ENCODE results near the gene ASPHD2. TPM values are rescaled to one million over a fixed set of nuclear protein-coding genes. Genes with fewer than 3 reads are reported as not detected.

ASPHD2 gene, protein sequence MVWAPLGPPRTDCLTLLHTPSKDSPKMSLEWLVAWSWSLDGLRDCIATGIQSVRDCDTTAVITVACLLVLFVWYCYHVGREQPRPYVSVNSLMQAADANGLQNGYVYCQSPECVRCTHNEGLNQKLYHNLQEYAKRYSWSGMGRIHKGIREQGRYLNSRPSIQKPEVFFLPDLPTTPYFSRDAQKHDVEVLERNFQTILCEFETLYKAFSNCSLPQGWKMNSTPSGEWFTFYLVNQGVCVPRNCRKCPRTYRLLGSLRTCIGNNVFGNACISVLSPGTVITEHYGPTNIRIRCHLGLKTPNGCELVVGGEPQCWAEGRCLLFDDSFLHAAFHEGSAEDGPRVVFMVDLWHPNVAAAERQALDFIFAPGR
- polyA plus RNA-seq (2013, experiment 1 of 2): 6.9 TPM
- 9.3 TPM for polyA plus RNA-seq (2013, experiment 2 of 2)

DNA sequence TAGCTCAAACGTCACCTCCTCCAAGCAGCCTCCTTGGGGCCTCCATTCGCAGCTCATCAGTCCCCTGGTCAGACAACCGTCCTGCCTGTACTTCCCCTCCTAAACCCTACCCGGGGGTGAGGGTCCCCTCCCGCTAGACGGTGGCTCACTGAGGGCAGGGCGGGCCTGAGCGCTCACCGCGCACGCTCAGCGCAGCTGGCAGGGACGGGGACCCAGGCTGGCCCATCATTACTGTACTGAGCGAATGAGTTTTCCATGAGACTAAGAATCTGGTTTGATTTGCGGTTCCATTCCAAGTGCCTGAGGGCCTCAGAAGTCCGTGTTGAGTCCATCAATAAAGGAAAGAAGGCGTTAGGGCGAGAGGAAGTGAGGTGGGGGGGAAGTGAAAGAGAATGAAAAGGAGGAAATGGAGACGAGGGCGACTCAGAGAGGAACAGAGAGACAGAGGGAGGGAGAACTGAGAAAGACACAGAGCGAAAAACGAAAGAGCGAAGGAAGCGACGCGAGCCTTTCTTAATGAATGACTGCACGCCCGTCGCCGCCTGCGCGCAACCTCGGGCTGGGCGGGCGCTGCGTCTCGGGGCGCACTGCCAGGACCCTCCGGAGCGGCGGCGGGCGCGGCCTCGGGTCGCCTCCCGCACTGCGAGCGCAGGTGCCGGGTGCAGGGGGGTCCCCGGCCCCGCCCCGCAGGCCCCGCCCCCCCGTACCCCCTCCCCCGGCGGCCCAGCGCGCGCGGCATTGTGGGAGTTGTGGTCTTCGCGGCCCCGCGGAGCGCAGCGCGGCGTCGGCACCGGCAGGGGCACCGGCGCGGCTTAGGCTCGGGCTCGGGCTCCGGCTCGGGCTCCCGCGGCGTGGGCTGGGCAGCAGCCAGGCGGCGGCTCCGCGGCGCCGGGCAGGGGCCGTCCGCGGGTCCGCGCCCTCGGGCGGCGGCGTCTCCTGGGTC, at the start of gene ASPHD2:
ASPHD2 (plus strand) TSS at position 746 of the 943 bp plus-strand sequence. CDS start 4,356 bp downstream, outside the sequence.
- 1% methylated on average over 93 of the region's 96 CpGs for WGBS
- H3K4me1 ChIP-seq (ENCODE audit: insufficient read depth, low read length): peaks cover 12% of the 10 kb centered on the region; the same call in 1 of the 2 replicates
- 0 out of 2 replicates have a peak, but pooled peaks cover 2% of the 10 kb centered on the region for H3K36me3 ChIP-seq (ENCODE audit: insufficient read depth, low read length)
- H3K27me3 ChIP-seq (ENCODE audit: insufficient read depth, low read length): peaks cover 22% of the 10 kb centered on the region
- peak within 1 kb of the TSS; percentile 72 for H3K4me3 ChIP-seq (ENCODE audit: low read length)
- no peak within 1 kb of the TSS for H3K27ac ChIP-seq (ENCODE audit: low read depth, low read length)
- peak within 1 kb of the TSS; percentile 58 for H3K9ac ChIP-seq (ENCODE audit: low read depth, low read length)
- H3K9me3 ChIP-seq (ENCODE audit: insufficient read depth, low read depth, low read length): no peaks in the 10 kb centered on the region

DNA sequence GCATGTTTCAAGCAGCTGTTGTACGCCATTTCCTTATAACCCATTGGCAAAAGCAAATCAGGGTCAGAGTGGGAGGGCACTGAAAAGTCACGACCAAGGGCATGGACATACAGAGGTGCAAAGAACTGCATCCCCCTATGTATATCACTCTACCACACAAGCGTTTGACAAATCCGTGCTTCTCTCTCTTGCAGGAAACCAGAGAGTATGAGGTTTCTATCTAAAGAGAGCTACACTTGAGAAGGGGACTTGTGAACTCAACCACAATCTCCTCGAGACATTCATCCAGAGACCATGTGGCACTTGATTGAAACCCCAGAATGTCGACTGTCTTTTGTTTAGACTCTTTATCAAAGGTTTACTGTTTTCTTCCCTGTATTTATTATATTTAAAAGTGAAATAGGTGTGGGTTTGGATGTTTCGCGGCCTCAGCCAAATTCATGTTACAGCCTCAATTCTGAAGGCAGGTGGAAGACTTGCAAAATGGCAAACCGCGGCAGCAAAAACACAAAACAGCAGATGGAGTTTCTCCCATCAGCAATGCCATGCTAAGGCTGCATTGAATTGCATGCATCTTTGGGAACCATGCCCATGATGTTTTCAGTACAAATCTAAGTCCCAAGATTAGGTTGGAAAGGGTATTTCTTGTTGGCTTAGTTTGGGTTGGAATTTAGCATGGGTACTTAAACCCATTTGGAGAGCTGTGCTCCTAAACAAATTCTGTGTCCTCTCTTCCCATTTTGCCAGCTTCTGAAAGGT, 48.8 kb upstream of the ASPHD2 start:
- H3K36me3 ChIP-seq (ENCODE audit: insufficient read depth, low read length): no peaks in the 10 kb centered on the region
- WGBS: 97% methylated on average over 10 of the region's 10 CpGs
- H3K9me3 ChIP-seq (ENCODE audit: insufficient read depth, low read depth, low read length): no peaks in the 10 kb centered on the region; the same call in 1 of the 2 replicates
- no peak overlapping the region for H3K9ac ChIP-seq (ENCODE audit: low read depth, low read length)
- no peaks in the 10 kb centered on the region for H3K4me1 ChIP-seq (ENCODE audit: insufficient read depth, low read length)
- no peak overlapping the region for H3K4me3 ChIP-seq (ENCODE audit: low read length)
- no peak overlapping the region for H3K27ac ChIP-seq (ENCODE audit: low read depth, low read length)
- H3K27me3 ChIP-seq (ENCODE audit: insufficient read depth, low read length): no peaks in the 10 kb centered on the region

DNA sequence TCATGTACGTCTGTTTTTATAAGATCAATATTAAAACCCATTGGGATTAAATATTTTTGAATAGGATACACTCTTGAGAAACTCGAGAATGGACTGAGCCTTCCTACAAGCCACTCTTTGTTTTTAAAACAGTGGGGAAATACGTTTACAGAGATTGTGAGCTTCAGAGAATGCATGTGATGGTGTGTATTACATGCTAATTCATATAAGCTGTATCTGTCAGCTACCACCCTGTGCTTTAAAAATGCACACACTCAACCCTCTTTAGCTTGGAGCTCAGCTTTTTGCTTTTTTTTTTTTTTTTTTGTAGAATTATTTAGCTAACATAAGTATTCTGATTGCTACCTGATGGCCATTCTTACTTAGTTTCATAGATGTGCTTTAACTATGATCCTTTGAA, 46.3 kb upstream of the ASPHD2 start:
- Histone ChIP-seq H3K9me3 (ENCODE audit: insufficient read depth, low read depth, low read length) (no peaks in the 10 kb centered on the region; the same call in 1 of the 2 replicates), H3K4me3 (ENCODE audit: low read length) (no peak overlapping the region), H3K27ac (ENCODE audit: low read depth, low read length) (no peak overlapping the region), H3K9ac (ENCODE audit: low read depth, low read length) (no peak overlapping the region), H3K36me3 (ENCODE audit: insufficient read depth, low read length) (no peaks in the 10 kb centered on the region), H3K27me3 (ENCODE audit: insufficient read depth, low read length) (no peaks in the 10 kb centered on the region), H3K4me1 (ENCODE audit: insufficient read depth, low read length) (no peaks in the 10 kb centered on the region)
- 100% methylated on average over 2 of the region's 3 CpGs for WGBS

DNA sequence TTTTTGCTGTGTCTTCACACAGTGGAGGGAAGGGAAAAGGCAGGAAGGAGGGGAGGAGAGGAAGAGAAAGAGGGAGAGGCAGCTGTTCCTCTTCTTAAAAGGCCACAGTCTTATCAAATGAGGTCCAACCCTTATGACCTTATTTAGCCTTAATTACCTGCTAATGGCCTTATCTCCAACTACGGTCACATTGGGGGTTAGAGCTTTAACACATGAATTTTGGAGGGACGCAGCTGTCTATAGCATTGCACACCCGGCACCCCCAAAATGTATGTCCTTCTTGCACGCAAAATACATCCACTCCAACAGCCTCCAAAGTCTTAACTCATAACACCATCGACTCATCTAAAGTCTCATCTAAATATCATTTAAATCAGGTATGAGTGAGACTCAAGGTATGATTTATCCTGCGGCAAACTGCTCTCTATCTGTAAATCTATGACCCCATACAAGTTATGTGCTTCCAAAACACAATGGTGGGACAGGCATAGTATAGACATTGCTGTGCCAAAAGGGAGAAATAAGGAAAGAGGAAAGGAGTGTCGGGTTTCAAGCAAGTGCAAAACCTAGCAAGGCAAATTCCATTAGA, 45.0 kb upstream of the ASPHD2 start:
- 82% methylated on average over 6 of the region's 7 CpGs for WGBS
- H3K4me3 ChIP-seq (ENCODE audit: low read length): no peak overlapping the region
- no peaks in the 10 kb centered on the region for H3K36me3 ChIP-seq (ENCODE audit: insufficient read depth, low read length)
- no peaks in the 10 kb centered on the region for H3K27me3 ChIP-seq (ENCODE audit: insufficient read depth, low read length)
- no peaks in the 10 kb centered on the region for H3K9me3 ChIP-seq (ENCODE audit: insufficient read depth, low read depth, low read length)
- H3K9ac ChIP-seq (ENCODE audit: low read depth, low read length): no peak overlapping the region
- H3K4me1 ChIP-seq (ENCODE audit: insufficient read depth, low read length): no peaks in the 10 kb centered on the region
- no peak overlapping the region for H3K27ac ChIP-seq (ENCODE audit: low read depth, low read length)

DNA sequence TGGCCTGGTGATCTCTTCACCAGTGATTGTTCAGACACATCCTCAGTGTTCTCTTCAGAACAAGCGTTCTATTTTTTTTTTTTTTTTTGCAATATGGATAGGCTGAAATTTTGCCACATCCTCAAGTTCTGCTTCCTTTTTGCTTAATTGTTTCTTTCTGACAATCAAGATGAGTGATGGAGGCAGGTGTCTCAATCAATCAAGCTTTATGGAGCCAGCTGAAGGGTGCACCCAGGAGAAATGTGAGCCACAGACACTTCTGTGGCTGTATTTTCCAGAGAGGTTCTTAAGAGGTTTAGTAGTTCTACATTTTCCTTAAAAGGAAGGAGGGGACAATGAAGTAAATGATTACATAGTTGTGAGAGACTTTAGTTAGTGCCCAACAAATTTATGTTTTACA, 43.9 kb upstream of the ASPHD2 start:
- no peaks in the 10 kb centered on the region for H3K36me3 ChIP-seq (ENCODE audit: insufficient read depth, low read length)
- no peaks in the 10 kb centered on the region for H3K27me3 ChIP-seq (ENCODE audit: insufficient read depth, low read length)
- H3K4me3 ChIP-seq (ENCODE audit: low read length): no peak overlapping the region
- no peaks in the 10 kb centered on the region for H3K9me3 ChIP-seq (ENCODE audit: insufficient read depth, low read depth, low read length)
- no peaks in the 10 kb centered on the region for H3K4me1 ChIP-seq (ENCODE audit: insufficient read depth, low read length)
- no peak overlapping the region for H3K27ac ChIP-seq (ENCODE audit: low read depth, low read length)
- H3K9ac ChIP-seq (ENCODE audit: low read depth, low read length): no peak overlapping the region
- no CpG with 5 or more reads among the region's 1 CpG for WGBS

DNA sequence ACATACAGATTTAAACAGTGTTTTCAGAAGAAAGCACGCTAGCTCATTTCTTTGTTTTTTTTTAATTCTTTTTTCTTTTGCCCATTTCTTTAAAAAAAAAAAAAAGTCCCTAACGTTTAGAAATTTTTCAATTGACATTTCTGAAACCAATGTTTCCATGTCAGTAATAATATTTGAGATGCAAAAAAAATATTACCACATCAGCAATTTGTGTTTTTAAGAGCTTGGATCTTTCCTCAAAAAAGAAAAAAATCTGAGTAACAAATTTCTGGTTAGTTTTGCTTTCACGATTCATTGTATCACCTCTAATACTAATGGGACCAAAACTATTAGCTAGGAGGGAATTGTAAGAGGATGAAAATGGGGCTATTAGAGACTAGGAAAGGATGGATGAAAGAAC, 39.9 kb upstream of the ASPHD2 start:
- 100% methylated on average over 1 of the region's 3 CpGs for WGBS
- Histone ChIP-seq H3K4me3 (ENCODE audit: low read length) (no peak overlapping the region), H3K36me3 (ENCODE audit: insufficient read depth, low read length) (no peaks in the 10 kb centered on the region), H3K9me3 (ENCODE audit: insufficient read depth, low read depth, low read length) (no peaks in the 10 kb centered on the region), H3K4me1 (ENCODE audit: insufficient read depth, low read length) (no peaks in the 10 kb centered on the region), H3K27ac (ENCODE audit: low read depth, low read length) (no peak overlapping the region), H3K27me3 (ENCODE audit: insufficient read depth, low read length) (no peaks in the 10 kb centered on the region), H3K9ac (ENCODE audit: low read depth, low read length) (no peak overlapping the region)

DNA sequence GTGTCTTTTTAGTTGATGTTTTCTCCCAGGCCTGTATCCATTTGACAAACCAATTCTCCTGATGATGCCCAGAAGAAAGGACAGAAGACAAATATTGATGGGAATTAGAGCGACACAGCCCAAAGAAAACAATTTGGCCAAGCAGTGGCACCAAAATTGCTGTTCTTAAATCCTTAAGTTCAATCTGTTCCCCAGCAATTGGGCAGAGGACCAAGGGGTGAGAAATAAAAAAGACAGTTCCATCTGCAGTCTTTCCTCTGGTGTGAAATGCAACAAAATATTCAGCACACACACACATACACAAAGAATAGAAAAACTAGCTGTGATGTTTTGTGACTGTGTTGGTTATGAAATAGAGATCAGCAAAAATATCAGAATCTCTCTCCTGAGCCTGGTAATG, 38.0 kb upstream of the ASPHD2 start:
- no peaks in the 10 kb centered on the region for H3K9me3 ChIP-seq (ENCODE audit: insufficient read depth, low read depth, low read length)
- H3K27me3 ChIP-seq (ENCODE audit: insufficient read depth, low read length): no peaks in the 10 kb centered on the region
- no peaks in the 10 kb centered on the region for H3K36me3 ChIP-seq (ENCODE audit: insufficient read depth, low read length)
- H3K4me1 ChIP-seq (ENCODE audit: insufficient read depth, low read length): peaks cover 11% of the 10 kb centered on the region
- H3K27ac ChIP-seq (ENCODE audit: low read depth, low read length): no peak overlapping the region
- H3K9ac ChIP-seq (ENCODE audit: low read depth, low read length): no peak overlapping the region
- 96% methylated on average over 1 of the region's 1 CpG for WGBS
- H3K4me3 ChIP-seq (ENCODE audit: low read length): no peak overlapping the region

DNA sequence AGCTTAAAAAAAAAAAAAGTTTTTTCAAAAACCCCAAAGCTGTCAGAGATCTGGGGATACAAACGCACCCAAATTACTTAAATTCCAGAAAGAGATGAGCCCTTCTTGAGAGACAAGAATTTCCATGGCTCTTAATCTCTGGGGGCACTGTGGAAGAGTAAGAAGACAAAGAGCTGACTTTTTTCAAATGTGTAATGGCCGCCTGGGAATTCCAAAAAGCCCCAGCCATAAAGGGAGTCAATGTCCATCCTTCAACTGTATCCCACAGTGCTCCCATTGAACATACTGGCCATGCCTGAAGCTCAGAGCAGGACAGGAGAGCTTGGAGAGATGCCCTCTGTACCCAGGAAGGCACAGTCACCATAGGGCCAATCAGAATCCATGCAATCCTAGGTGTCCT, 37.4 kb upstream of the ASPHD2 start:
- peaks cover 15% of the 10 kb centered on the region for H3K4me1 ChIP-seq (ENCODE audit: insufficient read depth, low read length)
- no peaks in the 10 kb centered on the region for H3K9me3 ChIP-seq (ENCODE audit: insufficient read depth, low read depth, low read length)
- no peaks in the 10 kb centered on the region for H3K36me3 ChIP-seq (ENCODE audit: insufficient read depth, low read length)
- 81% methylated on average over 2 of the region's 2 CpGs for WGBS
- no peaks in the 10 kb centered on the region for H3K27me3 ChIP-seq (ENCODE audit: insufficient read depth, low read length)
- no peak overlapping the region for H3K9ac ChIP-seq (ENCODE audit: low read depth, low read length)
- H3K27ac ChIP-seq (ENCODE audit: low read depth, low read length): no peak overlapping the region
- H3K4me3 ChIP-seq (ENCODE audit: low read length): no peak overlapping the region

DNA sequence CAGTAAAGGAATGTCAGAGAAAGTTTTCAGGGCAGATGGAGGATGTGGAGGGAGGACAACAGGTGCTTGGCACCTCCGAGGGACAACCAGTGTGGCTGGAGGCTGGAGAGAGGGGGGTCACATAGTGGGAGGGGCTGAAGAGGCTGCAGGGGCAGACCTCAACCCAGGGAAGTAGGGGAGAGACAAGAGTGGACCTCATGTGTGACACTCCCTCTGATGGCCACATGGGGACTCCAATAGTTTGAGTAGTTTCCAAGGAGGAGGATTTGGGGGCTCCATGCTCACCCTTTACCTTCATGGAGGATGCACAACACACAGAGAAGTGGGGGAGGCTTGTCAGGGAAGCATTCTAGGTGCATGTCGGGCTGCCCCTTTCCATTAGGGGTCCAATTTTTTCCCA, 35.1 kb upstream of the ASPHD2 start:
- H3K4me1 ChIP-seq (ENCODE audit: insufficient read depth, low read length): peaks cover 15% of the 10 kb centered on the region
- H3K4me3 ChIP-seq (ENCODE audit: low read length): no peak overlapping the region
- H3K27ac ChIP-seq (ENCODE audit: low read depth, low read length): peak overlapping the region; percentile 65; the same call in 1 of the 2 replicates
- WGBS: 63% methylated on average over 2 of the region's 2 CpGs
- no peaks in the 10 kb centered on the region for H3K9me3 ChIP-seq (ENCODE audit: insufficient read depth, low read depth, low read length)
- no peaks in the 10 kb centered on the region for H3K36me3 ChIP-seq (ENCODE audit: insufficient read depth, low read length)
- H3K27me3 ChIP-seq (ENCODE audit: insufficient read depth, low read length): no peaks in the 10 kb centered on the region
- H3K9ac ChIP-seq (ENCODE audit: low read depth, low read length): no peak overlapping the region

DNA sequence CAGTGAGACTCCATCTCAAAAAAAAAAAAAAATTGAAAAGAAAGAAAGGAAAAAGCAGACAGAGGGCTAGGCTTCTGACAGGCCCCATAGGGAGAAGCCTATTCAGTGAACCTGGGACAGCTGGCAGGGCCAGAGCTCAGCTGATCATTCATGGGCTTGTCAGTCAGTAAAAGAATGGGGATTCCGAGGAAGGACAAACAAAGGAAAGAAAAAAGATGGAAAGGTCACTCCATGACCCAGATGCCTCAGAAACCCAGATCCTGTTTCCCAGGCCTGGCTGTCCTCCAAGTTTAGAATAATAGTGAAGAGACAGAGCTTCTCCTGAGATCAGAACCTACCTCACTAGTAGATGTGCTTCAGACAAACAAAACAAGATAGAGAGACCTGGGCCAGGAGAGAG, 34.3 kb upstream of the ASPHD2 start:
- Histone ChIP-seq H3K27ac (ENCODE audit: low read depth, low read length) (peak overlapping the region; percentile 77; the same call in 1 of the 2 replicates), H3K4me3 (ENCODE audit: low read length) (no peak overlapping the region), H3K9me3 (ENCODE audit: insufficient read depth, low read depth, low read length) (no peaks in the 10 kb centered on the region), H3K36me3 (ENCODE audit: insufficient read depth, low read length) (no peaks in the 10 kb centered on the region), H3K4me1 (ENCODE audit: insufficient read depth, low read length) (peaks cover 15% of the 10 kb centered on the region), H3K27me3 (ENCODE audit: insufficient read depth, low read length) (no peaks in the 10 kb centered on the region), H3K9ac (ENCODE audit: low read depth, low read length) (no peak overlapping the region)
- WGBS: 13% methylated on average over 1 of the region's 1 CpG

Measured in HUES64 (cell line).